Measurements from ENCODE around the gene KIF4A.
"Not testable (repeated sequence)": the region's sequence is repeated elsewhere in the genome, so short reads cannot be mapped to it uniquely, and the experiment has no call there.

The KIF4A gene

GRCh38 chrX:70289793-70290770 lies at the start of gene KIF4A, which contains the start of gene PDZD11:
KIF4A (plus strand) TSS chrX:70290104; CDS start chrX:70290459, 355 bp downstream.
PDZD11 (minus strand) TSS chrX:70289927; CDS start chrX:70289341, 586 bp downstream.
- peak; percentile 79 to 85 for DNase-seq

GRCh38 chrX:70240751-70241150 lies 49.2 kb upstream of the KIF4A start:
- DNase-seq: no peak

- no peak for DNase-seq
Observed at GRCh38 chrX:70241501-70241900, 48.4 kb upstream of the KIF4A start.

GRCh38 chrX:70243601-70244000 lies 46.3 kb upstream of the KIF4A start:
- not testable (repeated sequence) for DNase-seq

- no peak for DNase-seq
Observed at GRCh38 chrX:70244881-70245280, 45.0 kb upstream of the KIF4A start.

- no peak for DNase-seq
Observed at GRCh38 chrX:70247252-70247651, 42.7 kb upstream of the KIF4A start.

GRCh38 chrX:70252491-70252890 lies 37.4 kb upstream of the KIF4A start:
- no peak for DNase-seq

- no peak for DNase-seq
Observed at GRCh38 chrX:70253377-70254062, 36.4 kb upstream of the KIF4A start.

- DNase-seq: no peak
Observed at GRCh38 chrX:70254063-70254400, 35.9 kb upstream of the KIF4A start.

- DNase-seq: no peak
Observed at GRCh38 chrX:70254909-70255308, 35.0 kb upstream of the KIF4A start.

GRCh38 chrX:70255452-70255851 lies 34.5 kb upstream of the KIF4A start:
- DNase-seq: no peak

- no peak for DNase-seq
Observed at GRCh38 chrX:70257423-70258288, 32.2 kb upstream of the KIF4A start.

- no peak for DNase-seq
Observed at GRCh38 chrX:70260104-70260503, 29.8 kb upstream of the KIF4A start, which contains the start of gene P2RY4. P2RY4 (minus strand) TSS chrX:70260204; CDS start chrX:70259624, 580 bp downstream.

- peak in 1 of 2 donors; percentile 8 for DNase-seq
Observed at GRCh38 chrX:70262952-70263567, 26.8 kb upstream of the KIF4A start.

- DNase-seq: no peak
Observed at GRCh38 chrX:70264784-70265183, 25.1 kb upstream of the KIF4A start.

- DNase-seq: no peak
Observed at GRCh38 chrX:70268034-70268433, 21.9 kb upstream of the KIF4A start, which contains the start of gene ARR3. ARR3 (plus strand) TSS chrX:70268334; CDS start chrX:70269386, 1,052 bp downstream.

GRCh38 chrX:70274029-70274428 lies 15.9 kb upstream of the KIF4A start:
- DNase-seq: not testable (repeated sequence)

- no peak for DNase-seq
Observed at GRCh38 chrX:70279081-70279480, 10.8 kb upstream of the KIF4A start.

- no peak for DNase-seq
Observed at GRCh38 chrX:70280573-70280972, 9.3 kb upstream of the KIF4A start.

GRCh38 chrX:70281951-70282350 lies 8.0 kb upstream of the KIF4A start, which contains the start of gene RAB41:
RAB41 (plus strand) TSS chrX:70282172; CDS start chrX:70282218, 46 bp downstream.
- no peak for DNase-seq

- no peak for DNase-seq
Observed at GRCh38 chrX:70289168-70289792, 624 bp upstream of the KIF4A start.

- DNase-seq: no peak
Observed at GRCh38 chrX:70292788-70293187, 2.9 kb downstream of the KIF4A start.
